Stimulated activated CD4-positive, alpha-beta T cell treated with anti-CD3 and anti-CD28 coated beads, Interleukin-2, amount 100 ng/mL, for 24 hours (primary cell): ENCODE data around the gene NHSL2.
"Not testable (repeated sequence)": the region's sequence is repeated elsewhere in the genome, so short reads cannot be mapped to it uniquely, and the experiment has no call there.

ENCODE experiments used
- DNase-seq, 2 donors: peaks; one replicate each; pipeline ENCODE4 v3.0.0-alpha.2; 2020

The NHSL2 gene

DNA sequence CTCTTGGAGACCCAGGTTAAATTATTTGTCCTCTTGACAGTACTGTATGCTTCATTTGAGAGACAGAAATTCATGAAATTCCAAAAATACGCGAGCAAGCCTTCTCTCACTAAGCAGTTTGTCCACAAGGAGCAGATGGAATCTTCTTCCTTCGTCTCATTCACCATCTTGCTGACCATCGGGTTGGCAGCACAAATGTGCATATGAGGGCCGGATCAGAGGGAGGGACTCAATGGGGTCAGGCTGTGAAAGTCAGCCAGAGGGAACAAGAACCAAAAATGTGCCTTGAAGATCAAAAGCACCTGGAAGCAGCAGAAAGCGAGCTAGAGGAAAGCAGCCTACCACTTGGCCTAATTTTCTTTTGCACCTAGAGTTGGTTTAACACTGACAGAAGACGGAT is 16.4 kb downstream of the NHSL2 start:
- DNase-seq = no peak

DNA sequence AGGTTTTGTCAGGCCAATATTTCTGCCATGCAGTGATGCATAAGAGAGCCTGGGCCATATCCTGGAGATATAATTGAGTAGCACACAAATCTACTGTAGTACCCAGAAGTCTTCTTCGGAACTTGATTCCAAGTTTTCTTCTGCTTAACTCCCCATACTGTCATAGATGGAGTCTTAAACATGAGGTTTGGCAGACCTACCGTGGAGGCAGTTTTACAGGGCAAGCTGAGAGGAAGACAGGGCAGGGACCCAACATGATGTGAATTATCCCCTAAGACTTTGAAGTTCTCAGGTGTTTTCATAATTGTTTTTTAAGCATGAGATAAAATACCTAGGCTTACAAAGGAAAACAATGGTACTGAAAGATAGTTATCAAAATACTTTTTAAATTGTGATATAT is 18.2 kb downstream of the NHSL2 start:
- no peak for DNase-seq

DNA sequence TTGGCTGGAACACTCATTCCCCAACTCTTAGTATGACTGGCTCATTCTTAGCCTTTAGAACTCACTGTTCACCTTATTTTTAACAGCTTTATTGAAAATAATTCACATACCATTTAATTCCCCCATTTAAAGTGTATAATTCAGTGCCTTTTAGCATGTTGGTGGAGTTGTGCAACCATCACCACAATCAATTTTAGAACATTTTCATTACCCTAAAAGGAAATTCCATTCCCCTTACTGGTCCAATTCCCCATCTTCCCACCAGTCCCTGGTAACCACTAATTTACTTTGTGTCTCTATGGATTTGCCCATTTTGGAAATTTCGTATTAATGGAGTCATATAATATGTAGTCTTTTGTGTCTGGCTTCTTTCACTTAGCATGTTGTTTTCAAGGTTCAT is 19.7 kb downstream of the NHSL2 start:
- DNase-seq = no peak

DNA sequence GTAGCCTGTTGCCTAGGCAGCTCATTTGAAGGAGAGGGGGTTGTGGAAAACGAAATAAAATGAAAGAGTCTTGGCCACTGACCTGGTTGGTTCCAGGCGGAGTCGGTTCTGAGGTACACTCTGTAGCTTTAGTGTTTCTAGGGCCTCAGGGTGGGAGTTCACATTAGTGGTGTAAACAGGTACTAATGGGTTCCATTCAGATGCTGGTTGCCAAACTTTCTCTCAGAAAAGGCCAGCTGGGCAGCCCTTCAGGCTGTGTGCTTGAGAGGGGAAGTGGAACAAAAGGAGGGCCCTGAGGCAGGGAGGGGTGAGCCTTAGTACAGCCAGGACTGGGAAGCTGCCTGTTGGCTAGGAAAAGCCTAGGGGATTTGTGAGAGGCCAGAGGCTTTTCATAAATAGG is 24.8 kb downstream of the NHSL2 start:
- no peak for DNase-seq

GRCh38 chrX:71936632-71937031 is 26.0 kb downstream of the NHSL2 start:
- no peak for DNase-seq

GRCh38 chrX:71938371-71938770 is 27.7 kb downstream of the NHSL2 start:
- DNase-seq = no peak

GRCh38 chrX:71941145-71941544 is 30.5 kb downstream of the NHSL2 start:
- no peak for DNase-seq

DNA sequence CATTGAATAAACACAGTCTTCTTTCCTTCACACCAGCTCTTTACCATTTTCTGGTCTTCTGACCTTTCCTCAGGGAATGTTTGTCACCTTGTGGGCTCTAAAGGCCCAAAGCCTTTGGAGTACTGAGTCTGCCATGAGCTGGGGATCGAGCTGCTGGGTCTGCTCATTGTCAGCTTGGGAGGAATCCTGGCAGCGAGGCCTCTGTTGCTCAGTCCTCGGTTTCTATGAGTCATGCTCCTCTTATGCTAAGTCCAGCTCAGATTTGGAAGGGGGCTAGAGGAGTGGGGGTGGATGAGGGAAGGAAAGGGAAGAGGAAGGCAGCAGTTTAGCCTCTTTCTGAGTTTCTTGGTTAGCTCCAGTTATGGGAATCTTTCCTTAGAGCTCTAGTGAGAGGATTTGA is 31.1 kb downstream of the NHSL2 start:
- DNase-seq = no peak

DNA sequence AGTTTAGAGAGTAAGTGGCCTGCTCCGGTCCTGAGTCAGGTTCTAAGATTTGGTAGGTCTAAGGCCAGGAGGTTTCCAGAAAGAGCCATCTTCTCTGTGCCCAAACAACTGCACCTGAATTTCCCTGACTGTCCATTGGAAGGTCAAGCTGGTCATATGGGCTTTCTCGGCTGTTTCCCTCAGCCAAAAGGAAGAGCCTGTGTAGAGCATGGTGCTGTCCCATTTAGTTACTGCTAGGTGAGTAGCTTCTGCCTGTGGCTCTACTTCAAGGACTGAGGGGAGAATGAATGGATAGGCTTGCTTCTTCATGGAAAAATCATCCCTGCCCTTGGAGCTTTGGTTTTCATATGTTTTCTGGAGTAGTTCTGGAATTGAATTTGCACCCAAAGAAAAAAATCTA is 33.7 kb downstream of the NHSL2 start:
- no peak for DNase-seq

DNA sequence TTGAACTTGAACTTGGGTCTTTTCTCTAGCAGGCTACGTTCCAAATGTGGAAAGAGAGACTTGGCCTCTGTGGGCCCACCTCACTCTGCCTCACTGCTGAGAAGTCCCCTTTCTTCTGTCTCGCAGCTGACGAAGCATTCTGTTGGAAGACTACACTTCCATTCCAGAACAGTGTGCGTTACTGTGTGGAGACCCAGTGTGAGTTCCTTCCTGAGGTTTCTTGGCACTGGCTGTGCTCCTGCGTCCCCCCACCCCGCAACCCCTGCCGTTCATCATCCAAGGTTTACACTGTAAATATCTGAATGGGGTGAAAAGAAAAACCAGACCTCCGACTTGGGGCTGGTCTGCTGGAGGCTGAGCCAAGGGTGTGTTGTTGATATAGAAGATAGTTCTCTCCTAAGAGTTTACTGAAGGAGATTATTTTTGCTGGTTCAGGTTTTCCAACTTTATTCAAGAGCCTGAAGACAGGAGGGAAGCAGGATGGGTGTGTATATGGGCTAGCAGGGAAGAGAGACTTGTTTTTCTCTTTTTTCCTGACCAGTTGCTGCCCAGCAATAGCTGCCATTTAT is 34.7 kb downstream of the NHSL2 start:
- no peak for DNase-seq

DNA sequence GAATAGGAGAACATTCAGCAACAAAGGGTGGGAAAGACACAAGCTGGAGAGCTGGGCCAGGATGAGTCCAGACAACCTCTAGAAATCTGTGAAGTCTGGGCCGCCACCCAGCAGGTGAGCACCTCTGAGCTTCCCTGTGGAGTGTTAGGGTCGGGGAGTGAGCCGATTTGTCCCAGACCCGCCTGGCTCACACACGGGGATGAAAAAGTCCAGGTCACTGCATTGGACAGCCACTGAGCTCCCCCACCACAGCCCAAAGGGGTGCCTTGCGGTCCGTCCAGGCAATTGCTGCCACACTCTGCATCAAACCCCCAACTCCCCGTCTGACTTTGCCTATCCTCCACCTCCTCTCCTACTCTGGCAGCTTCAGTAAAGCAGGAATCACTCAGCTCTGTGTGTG is 38.7 kb downstream of the NHSL2 start:
- DNase-seq = no peak

- DNase-seq = no peak
Measured at GRCh38 chrX:71949844-71950445, 39.3 kb downstream of the NHSL2 start.

GRCh38 chrX:71953391-71953790 is 42.7 kb downstream of the NHSL2 start:
- DNase-seq = no peak

GRCh38 chrX:71953946-71954345 is 43.3 kb downstream of the NHSL2 start:
- DNase-seq = no peak

DNA sequence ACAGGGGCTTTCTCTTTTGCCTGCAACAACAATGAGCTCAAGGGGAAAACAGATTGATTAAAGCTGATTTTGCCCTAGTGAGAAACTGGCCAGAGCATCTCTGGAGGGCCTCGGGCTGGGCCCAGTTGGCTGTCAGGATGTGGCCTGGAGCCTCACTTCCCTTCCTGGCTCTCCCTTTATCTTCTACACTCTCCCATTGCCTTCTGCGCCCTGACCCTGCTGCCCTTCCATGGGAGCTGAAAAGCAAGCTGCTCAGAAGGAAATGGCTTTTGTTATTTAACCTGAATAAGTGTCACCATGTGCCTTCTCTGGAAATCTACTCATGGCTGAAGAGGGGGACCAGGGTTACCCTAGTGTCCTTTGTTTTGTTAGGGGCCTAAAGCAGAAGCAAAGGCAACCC is 43.8 kb downstream of the NHSL2 start:
- DNase-seq = no peak

DNA sequence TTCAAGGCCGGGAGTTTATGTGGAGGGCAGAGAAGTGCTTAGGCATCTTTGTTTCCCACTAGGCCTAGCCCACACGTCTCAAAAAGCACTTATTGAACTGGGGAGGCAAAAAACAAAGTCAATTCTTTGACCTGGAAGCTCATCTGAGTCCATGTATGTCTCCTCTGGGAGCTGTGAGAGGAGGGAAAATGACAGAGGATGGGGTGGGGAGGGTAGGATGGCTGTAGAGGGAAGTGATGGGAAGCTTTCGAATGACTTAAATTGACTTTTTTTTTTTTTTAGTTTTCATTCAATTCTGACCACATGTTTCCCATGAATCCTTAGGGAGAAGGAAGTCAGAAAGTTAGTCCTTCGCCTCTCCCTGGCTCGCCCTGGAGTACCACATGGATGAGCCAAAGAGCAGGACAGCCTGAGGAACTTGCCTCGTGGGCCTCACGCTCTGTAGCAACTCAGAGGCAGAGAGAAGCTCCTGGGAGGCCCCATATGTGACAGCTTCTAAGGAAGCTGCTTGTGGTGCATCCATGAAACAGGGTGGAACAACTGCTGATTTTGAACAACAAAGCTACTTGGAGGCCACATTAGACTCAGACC is 45.0 kb downstream of the NHSL2 start:
- DNase-seq = no peak

DNA sequence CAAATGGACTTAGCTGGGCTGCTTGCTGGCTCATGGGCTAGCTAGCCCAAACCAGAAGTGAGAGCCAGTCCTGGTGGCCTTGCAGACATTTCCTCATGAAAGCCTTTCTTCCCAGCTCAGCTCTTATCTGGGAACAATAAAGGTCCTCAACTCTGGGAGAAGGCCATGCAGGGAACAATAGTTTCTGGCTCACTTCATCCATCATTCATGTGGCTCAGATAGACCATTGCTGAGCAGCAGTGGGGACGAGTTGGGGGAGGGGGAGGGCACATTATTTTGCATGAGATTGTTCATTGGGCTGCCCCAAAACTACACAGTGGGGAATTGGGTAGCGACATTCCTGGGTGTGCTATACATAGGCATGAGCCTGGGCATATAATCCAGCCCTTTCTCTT is 47.6 kb downstream of the NHSL2 start:
- DNase-seq = no peak

- not testable (repeated sequence) for DNase-seq
Measured at GRCh38 chrX:71964184-71964583, 53.5 kb downstream of the NHSL2 start.

DNA sequence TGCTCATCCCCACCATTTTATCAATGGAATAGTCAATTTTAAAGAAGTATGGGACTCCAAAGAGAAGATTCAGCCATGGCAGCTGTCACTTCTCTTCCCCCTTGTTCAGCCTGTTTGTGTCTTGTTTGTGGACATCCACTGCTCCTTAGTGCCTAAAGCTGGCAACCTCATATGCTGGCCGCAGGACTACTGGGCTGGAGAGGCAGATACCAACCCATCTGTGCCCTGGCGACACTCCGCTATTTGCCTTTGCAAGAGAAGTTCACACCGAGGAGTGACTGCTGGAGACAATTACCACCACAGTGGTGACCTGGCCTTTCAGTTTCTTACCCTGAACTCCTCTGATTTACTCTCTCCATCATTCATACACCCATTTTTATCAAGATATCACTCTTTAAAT is 64.3 kb downstream of the NHSL2 start:
- DNase-seq = no peak

- no peak for DNase-seq
Measured at GRCh38 chrX:71976753-71977152, 66.1 kb downstream of the NHSL2 start.

DNA sequence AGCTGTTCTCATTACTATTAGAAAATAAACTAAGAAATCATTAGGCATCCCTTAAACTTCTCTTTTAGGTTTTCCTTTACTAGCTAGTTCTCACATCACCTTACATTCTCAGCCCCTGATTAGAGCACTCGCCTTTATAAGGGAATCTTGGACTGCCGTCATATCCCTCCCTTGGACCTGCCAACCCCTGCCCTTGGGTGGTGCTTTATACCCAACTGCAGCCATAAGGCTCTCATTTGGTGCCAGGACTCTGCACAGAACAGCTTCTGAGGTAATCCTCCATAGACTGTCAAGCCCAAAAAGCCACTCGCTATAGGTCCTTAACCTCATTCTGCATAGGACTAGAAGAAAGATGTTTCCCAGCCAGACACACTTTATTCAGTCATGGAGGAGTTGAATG is 67.5 kb downstream of the NHSL2 start:
- no peak for DNase-seq

DNA sequence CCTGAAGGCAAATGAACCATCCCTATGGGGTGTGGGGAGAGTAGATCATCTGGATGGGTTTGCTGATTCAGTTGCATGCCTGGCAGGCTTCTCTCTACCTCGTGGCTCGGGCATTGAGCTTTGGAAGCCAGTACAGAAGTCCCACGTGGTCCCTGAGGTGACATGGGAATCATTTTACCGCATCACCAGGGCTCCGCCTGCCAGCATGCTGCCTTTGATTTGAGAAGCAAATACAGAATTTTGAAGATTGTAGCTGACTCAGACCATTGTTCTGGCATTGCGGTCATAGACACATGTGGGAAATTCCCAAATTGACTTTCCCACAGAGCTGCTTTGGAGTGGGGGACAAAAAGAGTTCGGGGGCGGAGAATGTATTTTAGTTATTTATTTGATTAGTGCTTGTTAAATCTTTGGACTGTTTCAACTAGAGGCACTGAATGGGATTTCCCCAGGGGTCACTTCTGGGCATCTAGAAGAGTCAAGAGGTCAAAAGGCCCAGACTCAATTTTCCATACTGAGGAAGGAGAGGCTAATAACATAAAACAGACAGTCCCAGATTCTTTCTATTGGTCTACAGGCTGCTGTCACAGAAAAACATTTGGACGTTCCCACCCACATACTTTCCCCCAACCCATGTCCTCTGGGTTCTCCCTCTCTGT is 79.3 kb downstream of the NHSL2 start:
- DNase-seq = no peak

DNA sequence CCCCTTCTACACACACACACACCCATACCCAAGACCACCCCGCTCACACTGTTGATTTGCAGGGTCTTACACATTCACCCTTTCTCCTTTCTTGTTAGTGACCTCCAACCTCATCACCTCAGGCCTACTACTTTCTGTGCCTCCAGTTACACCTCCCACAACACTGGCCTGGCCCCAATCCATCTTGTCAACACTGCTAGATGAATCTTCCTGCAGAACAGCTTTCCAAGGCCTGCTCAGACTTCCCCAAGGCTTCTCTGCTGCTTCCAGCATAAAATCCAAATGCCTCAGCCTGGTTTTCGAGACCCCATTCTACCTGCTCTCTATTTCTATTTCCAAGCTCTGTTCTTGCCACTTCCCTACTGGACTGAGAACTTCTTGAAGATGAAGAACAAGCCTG is 79.9 kb downstream of the NHSL2 start:
- DNase-seq = no peak

GRCh38 chrX:71991164-71991563 is 80.5 kb downstream of the NHSL2 start:
- no peak for DNase-seq

- DNase-seq = peak in 1 of 2 donors; percentile 2
Measured at GRCh38 chrX:71992711-71993110, 82.1 kb downstream of the NHSL2 start.
